Nephron progenitor cell (in vitro differentiated cells): ENCODE data around the gene EGR2.

Experiments
- DNase-seq: peaks from one replicate; pipeline ENCODE4 v3.0.0; 2021
- H3K27ac Mint-ChIP-seq: 2 replicates; pipeline ENCODE4 v1.8.0; 2021; ENCODE audit warnings: mild to moderate bottlenecking, moderate library complexity, mixed read lengths
- H3K27me3 Mint-ChIP-seq: 2 replicates; pipeline ENCODE4 v1.8.0; 2021; ENCODE audit warnings: mild to moderate bottlenecking, low read depth, mixed read lengths; ENCODE audit not compliant: poor library complexity
- H3K36me3 Mint-ChIP-seq: 2 replicates; pipeline ENCODE4 v1.8.0; 2021; ENCODE audit warnings: low read depth, mixed read lengths
- H3K4me1 Mint-ChIP-seq: 2 replicates; pipeline ENCODE4 v1.8.0; 2021; ENCODE audit warnings: mixed read lengths
- H3K4me3 Mint-ChIP-seq: 2 replicates; pipeline ENCODE4 v1.8.0; 2021; ENCODE audit warnings: mild to moderate bottlenecking, moderate library complexity, mixed read lengths
- H3K9me3 Mint-ChIP-seq: 2 replicates; pipeline ENCODE4 v1.8.0; 2021; ENCODE audit warnings: mild to moderate bottlenecking, moderate library complexity, mixed read lengths
- TF ChIP-seq, protein P1 (sequence below): fragments of 200-600 bp; sonication (generic); IDR thresholded peaks from 2 replicates; pipeline ENCODE4 v1.5.0; 2021; ENCODE audit warnings: antibody characterized with exemption

EGR2 gene

DNA sequence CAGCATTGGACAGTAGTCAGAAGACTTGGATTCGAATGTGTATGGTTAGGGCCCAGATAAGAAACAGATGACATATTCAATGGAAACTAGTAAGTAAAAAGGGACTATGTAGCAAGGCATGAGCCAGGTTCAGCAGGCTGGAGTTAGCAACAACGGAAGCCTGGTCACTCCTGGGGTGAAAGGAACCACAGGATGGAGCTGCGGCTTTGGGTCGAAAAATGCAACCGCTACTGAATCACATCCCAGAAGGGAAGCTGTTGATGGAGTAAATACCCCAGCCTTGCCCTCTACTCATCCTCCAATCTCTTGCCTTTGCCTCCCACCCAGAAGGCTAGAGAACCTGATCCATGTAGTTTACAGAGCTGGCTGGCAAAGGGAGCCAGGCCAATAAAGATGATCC lies 37.5 kb upstream of the EGR2 start:
- TF ChIP-seq, protein P1, sequence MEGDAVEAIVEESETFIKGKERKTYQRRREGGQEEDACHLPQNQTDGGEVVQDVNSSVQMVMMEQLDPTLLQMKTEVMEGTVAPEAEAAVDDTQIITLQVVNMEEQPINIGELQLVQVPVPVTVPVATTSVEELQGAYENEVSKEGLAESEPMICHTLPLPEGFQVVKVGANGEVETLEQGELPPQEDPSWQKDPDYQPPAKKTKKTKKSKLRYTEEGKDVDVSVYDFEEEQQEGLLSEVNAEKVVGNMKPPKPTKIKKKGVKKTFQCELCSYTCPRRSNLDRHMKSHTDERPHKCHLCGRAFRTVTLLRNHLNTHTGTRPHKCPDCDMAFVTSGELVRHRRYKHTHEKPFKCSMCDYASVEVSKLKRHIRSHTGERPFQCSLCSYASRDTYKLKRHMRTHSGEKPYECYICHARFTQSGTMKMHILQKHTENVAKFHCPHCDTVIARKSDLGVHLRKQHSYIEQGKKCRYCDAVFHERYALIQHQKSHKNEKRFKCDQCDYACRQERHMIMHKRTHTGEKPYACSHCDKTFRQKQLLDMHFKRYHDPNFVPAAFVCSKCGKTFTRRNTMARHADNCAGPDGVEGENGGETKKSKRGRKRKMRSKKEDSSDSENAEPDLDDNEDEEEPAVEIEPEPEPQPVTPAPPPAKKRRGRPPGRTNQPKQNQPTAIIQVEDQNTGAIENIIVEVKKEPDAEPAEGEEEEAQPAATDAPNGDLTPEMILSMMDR, result no peak
- Mint-ChIP-seq H3K9me3 (peaks cover 6% of the 10 kb centered on the region), H3K27me3 (no peaks in the 10 kb centered on the region), H3K36me3 (no peaks in the 10 kb centered on the region), H3K4me1 (peaks cover 6% of the 10 kb centered on the region), H3K4me3 (no peak overlapping the region), H3K27ac (no peak overlapping the region)
- DNase-seq, result no peak

DNA sequence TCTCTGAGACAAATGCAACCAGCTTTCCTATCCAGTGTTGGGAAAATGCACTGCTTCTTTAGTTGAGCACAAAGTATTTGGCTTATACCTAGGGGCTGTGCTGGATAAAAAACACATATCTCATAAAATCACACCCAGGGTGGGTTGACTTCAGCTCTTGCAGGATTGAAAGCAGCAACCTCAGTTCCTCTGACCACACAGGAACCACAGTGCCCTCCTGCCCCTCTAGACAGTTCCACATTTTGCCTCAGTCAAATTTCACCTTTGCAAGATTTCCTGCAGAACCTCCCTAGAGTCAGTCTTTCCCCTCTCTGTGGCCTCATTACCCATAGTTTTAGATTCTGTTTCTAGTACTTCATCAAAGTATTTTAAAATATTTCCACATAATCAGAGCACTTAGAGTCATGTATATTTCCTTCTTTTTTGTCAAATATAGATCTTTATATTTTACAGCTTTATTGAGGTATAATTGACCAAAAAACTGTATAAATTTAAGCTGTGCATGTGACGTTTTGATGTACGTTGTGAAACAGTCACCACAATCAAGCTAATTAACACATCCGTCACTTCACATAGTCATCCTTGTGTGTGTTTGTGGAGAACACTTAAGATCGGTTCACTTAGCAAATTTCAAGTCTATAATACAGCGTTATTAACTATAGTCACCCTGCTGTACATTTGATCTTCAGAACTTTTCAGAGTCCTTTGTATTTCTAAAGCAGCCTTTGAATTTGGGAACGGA lies 37.0 kb upstream of the EGR2 start:
- TF ChIP-seq, protein P1, result no peak
- Mint-ChIP-seq H3K4me1 (peaks cover 6% of the 10 kb centered on the region), H3K4me3 (no peak overlapping the region), H3K27me3 (no peaks in the 10 kb centered on the region), H3K9me3 (peaks cover 6% of the 10 kb centered on the region), H3K27ac (no peak overlapping the region), H3K36me3 (no peaks in the 10 kb centered on the region)
- DNase-seq, result no peak

GRCh38 chr10:62851442-62851841 lies 35.3 kb upstream of the EGR2 start:
- H3K27me3 Mint-ChIP-seq, result no peaks in the 10 kb centered on the region
- H3K36me3 Mint-ChIP-seq, result no peaks in the 10 kb centered on the region
- no peak for DNase-seq
- H3K4me3 Mint-ChIP-seq, result no peak overlapping the region
- no peak overlapping the region for H3K27ac Mint-ChIP-seq
- peaks cover 6% of the 10 kb centered on the region for H3K4me1 Mint-ChIP-seq
- TF ChIP-seq, protein P1, result no peak
- H3K9me3 Mint-ChIP-seq, result peaks cover 17% of the 10 kb centered on the region

GRCh38 chr10:62850646-62851045 lies 34.5 kb upstream of the EGR2 start:
- Mint-ChIP-seq H3K36me3 (no peaks in the 10 kb centered on the region), H3K9me3 (peaks cover 17% of the 10 kb centered on the region), H3K4me3 (no peak overlapping the region), H3K27ac (no peak overlapping the region), H3K4me1 (peaks cover 6% of the 10 kb centered on the region), H3K27me3 (no peaks in the 10 kb centered on the region)
- no peak for DNase-seq
- TF ChIP-seq, protein P1, result no peak

DNA sequence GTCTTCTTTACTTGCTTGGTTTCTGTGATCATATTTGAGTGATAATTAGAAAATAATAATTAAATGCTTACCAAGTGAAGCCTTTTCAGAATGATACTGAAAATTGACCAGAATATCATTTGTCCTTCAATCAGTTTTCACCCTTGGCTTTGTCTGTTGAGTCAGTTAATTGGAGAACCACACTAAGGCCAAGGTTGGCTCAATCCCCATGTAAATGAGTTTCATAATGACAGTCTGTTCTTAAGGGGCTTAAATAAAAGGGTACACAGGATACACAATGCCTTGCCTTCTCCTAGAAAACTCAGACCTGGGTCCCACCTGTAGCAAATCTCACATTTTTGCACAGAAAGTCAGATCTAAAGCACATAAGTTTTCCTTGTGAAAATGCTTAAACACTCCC lies 31.3 kb upstream of the EGR2 start:
- H3K36me3 Mint-ChIP-seq, result no peaks in the 10 kb centered on the region
- no peak overlapping the region for H3K27ac Mint-ChIP-seq
- DNase-seq, result no peak
- H3K27me3 Mint-ChIP-seq, result peaks cover 5% of the 10 kb centered on the region
- peaks cover 17% of the 10 kb centered on the region for H3K9me3 Mint-ChIP-seq
- H3K4me3 Mint-ChIP-seq, result no peak overlapping the region
- TF ChIP-seq, protein P1, result no peak
- no peaks in the 10 kb centered on the region for H3K4me1 Mint-ChIP-seq
